Activated CD8-positive, alpha-beta memory T cell treated with anti-CD3 and anti-CD28 coated beads, Interleukin-2, amount 50 U/mL, for 4 hours (primary cell): Measurements from ENCODE around the gene HCAR1.
A peak's percentile ranks its signal among the peaks of the same experiment; 100 is the strongest.
"Not testable (repeated sequence)": the region's sequence is repeated elsewhere in the genome, so short reads cannot be mapped to it uniquely, and the experiment has no call there.

Experiments used
- DNase-seq: peaks from one replicate; pipeline ENCODE4 v3.0.0-alpha.2; 2020

The HCAR1 gene

GRCh38 chr12:122730215-122731014, at the start of gene HCAR1:
HCAR1 (minus strand) TSS chr12:122730844; CDS start chr12:122730339, 505 bp downstream.
- DNase-seq = no peak

GRCh38 chr12:122757568-122757967, 26.9 kb upstream of the HCAR1 start:
- DNase-seq = no peak

DNA sequence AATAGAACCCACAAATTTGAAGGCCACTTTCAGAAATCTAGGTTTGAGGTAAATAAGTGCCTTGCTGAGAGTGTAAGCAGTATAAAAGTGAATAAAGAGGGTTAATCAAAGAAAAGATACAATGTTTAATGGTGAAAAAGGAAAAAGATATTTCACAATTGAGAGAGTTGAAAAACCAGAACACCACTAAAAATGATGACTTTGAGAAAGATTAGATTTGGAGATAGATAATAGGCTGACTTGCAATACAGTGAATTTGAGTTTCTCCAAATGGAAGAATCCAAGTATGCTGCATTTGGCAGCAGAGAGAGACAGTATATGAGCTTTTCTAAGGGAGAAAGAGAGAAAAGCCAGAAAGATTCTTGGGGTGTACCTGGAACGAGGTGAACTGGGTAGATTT, 24.1 kb upstream of the HCAR1 start:
- DNase-seq = no peak

DNA sequence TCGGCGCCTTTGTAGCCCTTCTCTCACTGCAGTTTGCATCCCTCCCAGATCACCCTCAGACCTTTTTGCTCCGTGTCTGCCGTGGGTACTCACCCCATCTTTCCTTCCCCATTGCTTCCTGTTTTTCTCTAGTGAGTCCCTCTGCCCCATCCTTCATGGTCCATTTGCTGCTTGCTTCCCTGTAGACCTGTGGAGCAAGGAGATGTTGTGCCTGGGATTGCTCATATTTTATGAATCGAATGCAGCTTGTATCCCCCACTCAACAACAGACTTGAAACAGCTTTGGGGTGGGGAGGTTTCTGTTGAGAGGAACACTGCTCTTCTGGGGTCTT, 22.6 kb upstream of the HCAR1 start:
- no peak for DNase-seq

- peak; percentile 100 for DNase-seq
Measured at GRCh38 chr12:122752464-122753318, 22.0 kb upstream of the HCAR1 start, which contains the start of gene DENR. DENR (plus strand) TSS chr12:122752824; CDS start chr12:122753702, 878 bp downstream.

DNA sequence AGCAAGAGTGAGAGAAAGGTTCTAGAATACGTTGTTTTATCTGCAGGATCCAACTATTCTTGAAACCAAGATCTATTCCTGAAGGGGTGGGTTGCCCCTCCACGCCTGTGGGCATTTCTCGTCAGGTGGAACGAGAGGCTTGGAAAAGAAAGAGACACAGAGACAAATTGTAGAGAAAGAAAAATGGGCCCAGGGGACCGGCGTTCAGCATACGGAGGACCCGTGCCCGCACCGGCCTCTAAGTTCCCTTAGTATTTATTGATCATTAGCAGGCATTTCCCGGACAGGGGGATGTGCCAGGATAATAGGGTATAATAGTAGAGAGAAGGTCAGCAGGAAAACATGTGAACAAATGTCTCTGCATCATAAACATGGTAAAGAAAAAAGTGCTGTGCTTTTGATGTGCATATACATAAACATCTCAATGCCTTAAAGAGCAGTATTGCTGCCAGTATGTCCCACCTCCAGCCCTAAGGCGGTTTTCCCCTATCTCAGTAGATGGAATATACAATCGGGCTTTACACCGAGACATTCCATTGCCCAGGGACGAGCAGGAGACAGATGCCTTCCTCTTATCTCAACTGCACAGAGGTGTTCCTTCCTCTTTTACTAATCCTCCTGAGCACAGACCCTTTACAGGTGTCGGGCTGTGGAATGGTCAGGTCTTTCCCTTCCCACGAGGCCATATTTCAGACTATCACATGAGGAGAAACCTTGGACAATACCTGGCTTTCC, 20.3 kb upstream of the HCAR1 start:
- not testable (repeated sequence) for DNase-seq

GRCh38 chr12:122749569-122750332, 19.1 kb upstream of the HCAR1 start:
- no peak for DNase-seq

GRCh38 chr12:122747224-122748135, 16.8 kb upstream of the HCAR1 start:
- DNase-seq = no peak

DNA sequence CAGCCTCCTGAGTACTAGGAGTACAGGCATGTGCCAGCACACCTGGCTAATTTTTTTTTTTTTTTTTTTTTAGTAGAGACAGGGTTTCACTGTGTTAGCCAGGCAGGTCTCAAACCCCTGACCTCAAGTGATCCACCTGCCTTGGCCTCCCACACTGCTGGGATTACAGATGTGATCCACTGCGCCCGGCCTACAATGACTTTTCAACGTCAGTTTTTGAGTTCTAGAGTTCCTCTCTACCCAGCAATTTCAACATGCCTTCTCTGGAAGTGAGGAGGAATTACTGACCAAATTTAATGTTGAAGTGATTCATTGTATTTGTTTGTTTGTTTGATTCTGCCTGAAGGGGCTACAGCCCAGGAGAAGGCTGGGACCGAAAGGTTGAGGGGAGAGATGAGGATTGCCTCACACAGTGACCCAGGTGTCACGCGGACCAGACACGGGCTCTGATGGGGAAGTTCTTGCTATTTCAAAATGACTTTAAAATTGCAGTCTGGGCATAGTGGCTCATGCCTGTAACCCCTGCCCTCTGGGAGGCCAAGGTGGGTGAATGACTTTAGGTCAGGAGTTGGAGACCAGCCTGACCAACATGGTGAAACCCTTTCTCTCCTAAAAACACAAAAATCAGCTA, 13.4 kb upstream of the HCAR1 start:
- DNase-seq = no peak

- no peak for DNase-seq
Measured at GRCh38 chr12:122740351-122740750, 9.7 kb upstream of the HCAR1 start.

DNA sequence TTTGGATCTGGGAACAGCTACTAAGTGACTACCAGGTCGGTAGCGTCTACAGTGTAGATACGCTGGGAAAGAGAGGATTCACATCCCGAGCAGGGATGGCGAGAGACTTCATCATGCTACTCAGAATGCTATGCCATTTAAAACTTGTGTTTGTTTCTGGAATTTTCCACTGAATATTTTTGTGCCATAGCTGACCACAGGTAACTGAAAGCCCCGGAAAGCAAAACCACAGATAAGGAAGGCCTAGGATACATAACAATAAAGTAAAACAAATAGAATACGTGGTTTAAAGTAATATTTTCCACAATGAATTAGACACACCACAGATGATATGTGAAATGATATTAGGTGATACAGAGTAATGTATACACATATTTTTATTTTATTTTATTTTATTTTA, 7.9 kb upstream of the HCAR1 start:
- DNase-seq = no peak

GRCh38 chr12:122732611-122733010, 2.0 kb upstream of the HCAR1 start:
- no peak for DNase-seq

- DNase-seq = no peak
Measured at GRCh38 chr12:122732170-122732569, 1.5 kb upstream of the HCAR1 start.

DNA sequence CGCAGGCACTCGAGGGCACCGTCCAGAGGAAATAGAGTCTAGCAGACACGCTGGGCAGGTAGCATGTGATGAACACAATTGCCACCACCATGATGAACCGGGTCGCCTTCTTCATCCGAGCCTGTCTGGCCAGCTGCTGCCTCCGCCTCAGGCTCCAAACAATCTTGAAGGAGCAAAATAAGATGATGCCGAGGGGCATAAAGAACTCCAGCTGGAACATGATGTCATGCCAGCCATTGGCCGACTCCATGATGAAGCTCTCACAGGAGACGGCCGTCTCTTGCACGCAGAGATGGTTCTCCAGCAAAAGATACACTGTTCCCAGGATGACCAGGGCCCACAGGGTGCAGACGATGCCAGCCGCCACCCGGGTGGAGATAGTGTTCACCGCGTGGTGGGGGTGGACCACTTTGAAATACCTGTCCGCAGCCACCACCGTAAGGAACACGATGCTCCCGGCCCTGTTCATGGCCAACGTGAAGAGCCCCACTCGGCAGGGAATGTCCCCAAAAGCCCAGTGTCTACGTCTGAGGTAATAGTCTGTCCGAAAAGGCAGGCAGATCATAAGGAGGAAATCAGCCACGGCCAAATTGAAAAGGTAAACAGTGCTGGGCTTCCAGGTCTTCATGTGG, 945 bp downstream of the HCAR1 start:
- DNase-seq = no peak

DNA sequence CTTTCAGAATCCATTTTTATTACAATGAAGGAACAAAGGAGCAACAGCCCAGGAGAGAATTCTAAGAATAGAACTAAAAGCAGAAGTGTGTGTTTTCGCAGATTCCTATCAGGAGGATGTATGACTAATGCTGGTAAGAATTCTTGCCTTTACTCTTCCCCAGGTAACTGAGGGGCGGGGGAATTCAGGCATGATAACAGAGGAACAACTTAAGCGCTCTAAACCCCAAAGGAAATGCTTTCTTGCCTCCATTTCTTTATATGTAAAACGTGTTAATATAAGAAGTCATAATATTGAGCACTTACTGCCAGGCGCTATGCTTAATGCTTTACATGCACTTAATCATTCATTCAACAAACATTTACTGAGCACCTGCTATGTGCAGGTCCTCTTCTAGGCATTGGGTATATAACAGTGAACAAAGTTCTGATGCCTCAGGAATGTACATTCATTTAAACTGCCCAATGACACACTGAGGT, 4.5 kb downstream of the HCAR1 start:
- no peak for DNase-seq

GRCh38 chr12:122725452-122726079, 5.1 kb downstream of the HCAR1 start:
- DNase-seq = no peak

DNA sequence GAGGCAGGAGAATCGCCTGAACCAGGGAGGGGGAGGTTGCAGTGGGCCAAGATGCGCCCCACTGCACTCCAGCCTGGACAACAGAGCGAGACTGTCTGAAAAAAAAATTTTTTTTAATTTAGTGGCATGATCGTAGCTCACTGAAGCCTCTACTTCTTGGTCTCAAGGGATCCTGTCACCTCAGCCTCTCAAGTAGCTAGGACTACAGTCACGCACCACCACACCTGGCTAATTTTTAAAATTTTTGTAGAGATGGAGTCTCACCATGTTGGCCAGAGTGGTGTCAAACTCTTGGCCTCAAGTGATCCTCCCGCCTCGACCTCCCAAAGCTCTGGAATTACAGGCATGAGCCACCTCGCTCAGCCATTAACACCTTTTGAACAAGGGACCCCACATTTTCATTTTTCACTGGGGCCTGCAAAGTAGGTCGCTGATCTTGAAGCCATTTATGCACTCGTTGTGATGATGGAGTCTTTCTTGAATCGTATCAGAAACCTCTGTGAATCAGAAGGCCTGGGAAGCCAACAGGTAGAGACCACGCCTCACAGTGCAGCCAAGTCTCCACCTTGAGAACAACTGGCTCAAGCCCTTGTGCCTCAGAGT, 5.9 kb downstream of the HCAR1 start:
- no peak for DNase-seq

GRCh38 chr12:122722387-122722786, 8.3 kb downstream of the HCAR1 start:
- no peak for DNase-seq

- DNase-seq = no peak
Measured at GRCh38 chr12:122721057-122721545, 9.5 kb downstream of the HCAR1 start.
